ES-I3 (cell line): ENCODE results near the gene CREB3.

Experiments
- H3K36me3 ChIP-seq: 2 replicates; pipeline ENCODE4 v1.6.1; 2013; ENCODE audit warnings: mild to moderate bottlenecking, low read length, control low read depth, moderate library complexity; ENCODE audit not compliant: insufficient read depth
- H3K4me1 ChIP-seq: 2 replicates; pipeline ENCODE4 v1.6.1; 2013; ENCODE audit warnings: mild to moderate bottlenecking, control low read depth, low read length; ENCODE audit not compliant: insufficient read depth
- H3K9ac ChIP-seq: 2 replicates; pipeline ENCODE4 v1.6.1; 2013; ENCODE audit warnings: low read depth, mild to moderate bottlenecking, low read length, moderate library complexity
- H3K9me3 ChIP-seq: 2 replicates; pipeline ENCODE4 v1.6.1; 2013; ENCODE audit warnings: mild to moderate bottlenecking, low read length, moderate library complexity; ENCODE audit not compliant: control insufficient read depth, insufficient read depth

CREB3 gene

GRCh38 chr9:35732185-35732799 is at the start of gene CREB3, which contains the start of gene TLN1:
CREB3 (plus strand) TSS chr9:35732666; CDS start chr9:35732773, 107 bp downstream.
TLN1 (minus strand) TSS chr9:35732195; CDS start chr9:35725694, 6,501 bp downstream.
- Histone ChIP-seq H3K9ac (peak within 1 kb of the TSS; percentile 72), H3K36me3 (peaks cover 11% of the 10 kb centered on the region), H3K9me3 (no peaks in the 10 kb centered on the region), H3K4me1 (peaks cover 28% of the 10 kb centered on the region)

GRCh38 chr9:35683323-35683722 is 49.1 kb upstream of the CREB3 start:
- Histone ChIP-seq H3K36me3 (peaks cover 13% of the 10 kb centered on the region), H3K4me1 (peaks cover 20% of the 10 kb centered on the region; the same call in 1 of the 2 replicates), H3K9me3 (no peaks in the 10 kb centered on the region), H3K9ac (no peak overlapping the region)

- H3K36me3 ChIP-seq = peaks cover 13% of the 10 kb centered on the region
- H3K9ac ChIP-seq = no peak overlapping the region
- peaks cover 20% of the 10 kb centered on the region; the same call in 1 of the 2 replicates for H3K4me1 ChIP-seq
- no peaks in the 10 kb centered on the region for H3K9me3 ChIP-seq
Observed at GRCh38 chr9:35684921-35685320, 47.5 kb upstream of the CREB3 start.

GRCh38 chr9:35685506-35685905 is 47.0 kb upstream of the CREB3 start:
- no peak overlapping the region for H3K9ac ChIP-seq
- H3K9me3 ChIP-seq = no peaks in the 10 kb centered on the region
- H3K36me3 ChIP-seq = peaks cover 13% of the 10 kb centered on the region
- H3K4me1 ChIP-seq = peaks cover 14% of the 10 kb centered on the region; the same call in 1 of the 2 replicates

- Histone ChIP-seq H3K9ac (no peak overlapping the region), H3K4me1 (peaks cover 6% of the 10 kb centered on the region; the same call in 1 of the 2 replicates), H3K9me3 (no peaks in the 10 kb centered on the region), H3K36me3 (peaks cover 13% of the 10 kb centered on the region)
Observed at GRCh38 chr9:35686222-35687203, 46.0 kb upstream of the CREB3 start.

GRCh38 chr9:35687306-35687705 is 45.2 kb upstream of the CREB3 start:
- no peak overlapping the region for H3K9ac ChIP-seq
- H3K9me3 ChIP-seq = no peaks in the 10 kb centered on the region
- peaks cover 13% of the 10 kb centered on the region for H3K36me3 ChIP-seq
- peaks cover 6% of the 10 kb centered on the region; the same call in 1 of the 2 replicates for H3K4me1 ChIP-seq

GRCh38 chr9:35687972-35688557 is 44.4 kb upstream of the CREB3 start:
- Histone ChIP-seq H3K9me3 (no peaks in the 10 kb centered on the region), H3K9ac (no peak overlapping the region), H3K4me1 (peaks cover 6% of the 10 kb centered on the region; the same call in 1 of the 2 replicates), H3K36me3 (peaks cover 13% of the 10 kb centered on the region)

GRCh38 chr9:35688558-35689541 is 43.6 kb upstream of the CREB3 start:
- H3K9ac ChIP-seq = peak overlapping the region; percentile 60
- H3K9me3 ChIP-seq = no peaks in the 10 kb centered on the region
- H3K36me3 ChIP-seq = peaks cover 13% of the 10 kb centered on the region
- peaks cover 6% of the 10 kb centered on the region; the same call in 1 of the 2 replicates for H3K4me1 ChIP-seq

GRCh38 chr9:35689542-35690293 is 42.7 kb upstream of the CREB3 start, which contains the start of gene TPM2:
TPM2 (minus strand) TSS chr9:35689925; CDS start chr9:35689817, 108 bp downstream.
- Histone ChIP-seq H3K9ac (peak within 1 kb of the TSS; percentile 60), H3K9me3 (no peaks in the 10 kb centered on the region), H3K4me1 (peaks cover 6% of the 10 kb centered on the region; the same call in 1 of the 2 replicates), H3K36me3 (0 out of 2 replicates have a peak, but pooled peaks cover 10% of the 10 kb centered on the region)

- Histone ChIP-seq H3K9ac (peak overlapping the region; percentile 60), H3K36me3 (0 out of 2 replicates have a peak, but pooled peaks cover 10% of the 10 kb centered on the region), H3K9me3 (no peaks in the 10 kb centered on the region), H3K4me1 (peaks cover 6% of the 10 kb centered on the region; the same call in 1 of the 2 replicates)
Observed at GRCh38 chr9:35690294-35690613, 42.2 kb upstream of the CREB3 start.

- Histone ChIP-seq H3K9me3 (no peaks in the 10 kb centered on the region), H3K9ac (peak overlapping the region; percentile 60; the same call in 1 of the 2 replicates), H3K36me3 (0 out of 2 replicates have a peak, but pooled peaks cover 6% of the 10 kb centered on the region)
Observed at GRCh38 chr9:35690614-35691333, 41.7 kb upstream of the CREB3 start.

GRCh38 chr9:35691334-35691650 is 41.2 kb upstream of the CREB3 start:
- peaks cover 6% of the 10 kb centered on the region; the same call in 1 of the 2 replicates for H3K4me1 ChIP-seq
- H3K9me3 ChIP-seq = no peaks in the 10 kb centered on the region
- peak overlapping the region; percentile 60; the same call in 1 of the 2 replicates for H3K9ac ChIP-seq
- H3K36me3 ChIP-seq = 0 out of 2 replicates have a peak, but pooled peaks cover 6% of the 10 kb centered on the region

More at GRCh38 chr9:35690614-35691333, 41.7 kb upstream of the CREB3 start:
- H3K4me1 ChIP-seq = peaks cover 6% of the 10 kb centered on the region; the same call in 1 of the 2 replicates
